Thyroid gland (tissue), 4 donors: ENCODE measurements around the gene ATE1. TPM values are rescaled to one million over a fixed set of nuclear protein-coding genes. Genes with fewer than 3 reads are reported as not detected.

Experiments
- DNase-seq, 2 donors: peaks; one replicate each; pipeline ENCODE4 v3.0.0-alpha.2; 2019
- H3K27ac ChIP-seq, 3 donors: fragments of 200-600 bp; sonication (generic); 1 replicate in 2 of 3; 2 replicates in 1 of 3; pipeline ENCODE4 v1.5.1; 2016 to 2019; ENCODE audit warnings: mild to moderate bottlenecking in 1 of 3, moderate library complexity in 1 of 3
- H3K27me3 ChIP-seq: fragments of 200-600 bp; sonication (generic); one replicate; pipeline ENCODE4 v1.5.1; 2019
- H3K36me3 ChIP-seq, 2 donors: fragments of 200-600 bp; sonication (generic); one replicate each; pipeline ENCODE4 v1.5.1; 2016 to 2019
- H3K4me1 ChIP-seq, 2 donors: fragments of 200-600 bp; sonication (generic); one replicate each; pipeline ENCODE4 v1.5.1; 2017 to 2019
- H3K4me3 ChIP-seq, 3 donors: fragments of 200-600 bp; sonication (generic); replicated peaks in 1 of 3; 1 replicate in 2 of 3; 2 replicates in 1 of 3; pipeline ENCODE4 v1.5.1; 2016; ENCODE audit warnings: mild to moderate bottlenecking in 1 of 3
- H3K9me3 ChIP-seq: fragments of 200-600 bp; sonication (generic); one replicate; pipeline ENCODE4 v1.5.1; 2017
- POLR2A ChIP-seq, 2 donors: fragments of 450-650 bp; IDR thresholded peaks; one replicate each; pipeline ENCODE4 v1.6.1; 2017; ENCODE audit warnings: antibody characterized with exemption in 2 of 2, mild to moderate bottlenecking in 2 of 2, moderate library complexity in 1 of 2
- WGBS, 2 donors: methylation state at CpG; one replicate each; pipeline ENCODE4 v1.1.5; 2017; 5-methylcytosine and 5-hydroxymethylcytosine counted together
- intact Hi-C: fragments of 100-400 bp; cut with DNase I; formaldehyde crosslinking; loops from one replicate; pipeline ENCODE4 v1.15.1; 2023
- total RNA-seq, 4 donors: library from RNA; depleted of rRNA; stranded (reverse); fragments of >200 nt; gene quantifications; one replicate each; pipeline ENCODE4 v1.2.3, GENCODE V29; 2016
- TF ChIP-seq, protein P1 (sequence below), 6 experiments: fragments of 200-600 bp in 3 of 6; fragments of 450-650 bp in 3 of 6; sonication (generic) in 3 of 6; IDR thresholded peaks; one replicate each; pipeline ENCODE4 v1.5.1; 2016 to 2019; ENCODE audit warnings: antibody characterized with exemption in 6 of 6, mild to moderate bottlenecking in 2 of 6, inconsistent platforms in 1 of 6, moderate library complexity in 1 of 6

Gene ATE1
- total RNA-seq, 4 donors from 2014 or later, result 47.3 to 66.0 (median 58.0) TPM

DNA sequence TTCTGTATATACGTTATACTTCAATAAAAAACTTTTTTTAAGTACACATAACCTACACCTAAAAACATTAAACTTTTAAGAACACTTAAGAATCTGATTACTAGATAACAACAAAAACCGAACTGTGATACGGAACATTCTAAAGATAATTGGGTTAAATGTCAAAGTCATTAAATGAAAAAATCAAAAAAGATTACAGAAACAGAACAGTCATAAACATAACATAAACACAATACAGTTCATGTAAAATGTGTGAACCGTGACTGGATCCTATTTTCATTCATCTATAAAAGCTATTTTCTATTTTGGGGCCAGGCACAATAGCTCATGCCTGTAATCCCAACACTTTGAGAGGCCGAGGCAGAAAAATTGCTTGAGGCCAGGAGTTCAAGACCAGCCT, 38.6 kb downstream of the ATE1 start:
- no peak for DNase-seq
- intact Hi-C loops, result loop anchor here (10.0 kb wide), 1 partner anchor 64 kb away; no protein-coding TSS in a partner anchor
- H3K27me3 ChIP-seq, result no peaks in the 10 kb centered on the region
- no peaks in the 10 kb centered on the region for H3K4me1 ChIP-seq
- 82 to 96% methylated on average over 5 of the region's 5 CpGs for WGBS, 2 donors
- no peaks in the 10 kb centered on the region for H3K9me3 ChIP-seq
- H3K4me3 ChIP-seq, result no peak overlapping the region
- H3K36me3 ChIP-seq, result no peaks in the 10 kb centered on the region
- TF ChIP-seq, protein P1, sequence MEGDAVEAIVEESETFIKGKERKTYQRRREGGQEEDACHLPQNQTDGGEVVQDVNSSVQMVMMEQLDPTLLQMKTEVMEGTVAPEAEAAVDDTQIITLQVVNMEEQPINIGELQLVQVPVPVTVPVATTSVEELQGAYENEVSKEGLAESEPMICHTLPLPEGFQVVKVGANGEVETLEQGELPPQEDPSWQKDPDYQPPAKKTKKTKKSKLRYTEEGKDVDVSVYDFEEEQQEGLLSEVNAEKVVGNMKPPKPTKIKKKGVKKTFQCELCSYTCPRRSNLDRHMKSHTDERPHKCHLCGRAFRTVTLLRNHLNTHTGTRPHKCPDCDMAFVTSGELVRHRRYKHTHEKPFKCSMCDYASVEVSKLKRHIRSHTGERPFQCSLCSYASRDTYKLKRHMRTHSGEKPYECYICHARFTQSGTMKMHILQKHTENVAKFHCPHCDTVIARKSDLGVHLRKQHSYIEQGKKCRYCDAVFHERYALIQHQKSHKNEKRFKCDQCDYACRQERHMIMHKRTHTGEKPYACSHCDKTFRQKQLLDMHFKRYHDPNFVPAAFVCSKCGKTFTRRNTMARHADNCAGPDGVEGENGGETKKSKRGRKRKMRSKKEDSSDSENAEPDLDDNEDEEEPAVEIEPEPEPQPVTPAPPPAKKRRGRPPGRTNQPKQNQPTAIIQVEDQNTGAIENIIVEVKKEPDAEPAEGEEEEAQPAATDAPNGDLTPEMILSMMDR (IDR thresholded peaks at IDR 0.05), result no peak
- no peak for TF ChIP-seq POLR2A (IDR thresholded peaks at IDR 0.05)
- no peak overlapping the region for H3K27ac ChIP-seq

DNA sequence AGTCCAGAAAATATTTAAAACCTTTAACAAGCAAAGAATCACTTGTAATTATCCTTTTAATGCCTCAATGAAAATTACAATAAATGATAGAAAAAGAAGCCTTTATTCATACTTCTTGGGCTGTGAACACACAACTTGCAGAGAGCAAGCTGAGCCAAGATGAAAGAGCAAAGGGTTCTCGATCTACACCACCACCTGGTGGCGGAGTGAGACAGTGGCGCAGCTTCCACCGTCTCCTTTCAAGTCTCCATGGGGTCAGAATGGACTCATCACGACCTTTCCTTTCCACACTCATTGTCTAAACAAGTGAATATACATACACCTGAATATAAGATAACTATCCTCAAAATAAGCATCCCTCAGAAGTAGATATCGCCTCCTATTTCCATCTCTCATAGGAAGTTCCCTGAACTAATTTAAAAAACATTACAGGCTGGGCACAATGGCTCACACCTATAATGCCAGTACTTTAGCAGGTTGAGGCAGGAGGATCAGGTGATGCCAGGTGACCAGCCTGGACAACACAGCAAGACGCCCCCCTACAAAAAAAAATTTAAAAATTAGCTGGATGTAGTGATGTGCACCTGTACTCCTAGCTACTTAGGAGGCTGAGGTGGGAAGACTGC, 40.7 kb downstream of the ATE1 start:
- Histone ChIP-seq H3K27ac (no peak overlapping the region), H3K27me3 (no peaks in the 10 kb centered on the region), H3K4me1 (no peaks in the 10 kb centered on the region), H3K36me3 (no peaks in the 10 kb centered on the region), H3K4me3 (no peak overlapping the region), H3K9me3 (no peaks in the 10 kb centered on the region)
- TF ChIP-seq, protein P1 (IDR thresholded peaks at IDR 0.05), result peak; percentile 42 to 83 (median 76)
- TF ChIP-seq POLR2A (IDR thresholded peaks at IDR 0.05), result no peak
- WGBS, 2 donors, result 32 to 42% methylated on average over 7 of the region's 7 CpGs
- DNase-seq, result peak; percentile 59 to 70
- intact Hi-C loops, result loop anchor here (10.0 kb wide), 1 partner anchor 62 kb away; no protein-coding TSS in a partner anchor

DNA sequence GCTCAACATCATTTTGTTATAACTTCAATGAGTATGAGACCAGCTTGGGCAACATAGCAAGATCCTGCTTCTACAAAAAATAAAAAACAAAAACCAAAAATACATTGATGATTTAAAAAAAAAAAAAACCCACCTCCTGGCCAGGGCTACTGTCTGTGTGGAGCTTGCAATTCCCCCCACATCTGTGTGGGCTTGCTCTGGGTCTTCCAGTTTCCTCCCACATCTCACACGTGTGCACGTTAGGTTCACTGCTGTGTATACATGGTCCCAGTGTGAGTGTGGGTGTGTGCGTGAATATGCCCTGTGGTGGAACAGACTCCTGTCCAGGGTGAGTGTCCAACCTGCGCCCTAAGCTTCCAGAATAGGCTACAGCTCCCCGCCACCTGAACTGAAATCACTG, 41.6 kb downstream of the ATE1 start:
- WGBS, 2 donors, result 94 to 97% methylated on average over 5 of the region's 5 CpGs
- TF ChIP-seq, protein P1 (IDR thresholded peaks at IDR 0.05), result no peak
- no peak for TF ChIP-seq POLR2A (IDR thresholded peaks at IDR 0.05)
- H3K27ac ChIP-seq, result no peak overlapping the region
- H3K4me3 ChIP-seq, result no peak overlapping the region
- no peaks in the 10 kb centered on the region for H3K36me3 ChIP-seq
- H3K9me3 ChIP-seq, result no peaks in the 10 kb centered on the region
- H3K4me1 ChIP-seq, result peaks cover 7% of the 10 kb centered on the region in 2 donors
- no peak for DNase-seq
- intact Hi-C loops, result loop anchor here (10.0 kb wide), 1 partner anchor 61 kb away; no protein-coding TSS in a partner anchor
- no peaks in the 10 kb centered on the region for H3K27me3 ChIP-seq

DNA sequence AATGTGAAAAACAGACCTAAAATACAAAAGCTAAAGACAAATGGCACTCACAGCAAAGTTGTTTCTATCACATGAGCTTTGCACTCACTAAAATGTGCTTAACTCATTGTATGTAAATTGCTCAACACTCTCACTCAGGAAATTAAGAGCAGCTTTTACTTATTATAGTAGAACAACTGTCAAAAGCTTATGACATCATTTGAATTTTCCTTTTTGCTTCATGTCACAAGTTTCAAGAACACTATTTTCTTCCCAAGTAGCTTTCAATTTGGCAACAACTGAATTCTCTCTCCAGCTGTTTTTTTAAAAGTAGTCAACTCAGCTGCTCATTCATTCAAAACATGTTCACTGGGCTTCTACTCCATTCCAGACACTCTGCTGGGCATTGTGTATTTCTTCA, 46.9 kb downstream of the ATE1 start:
- no peak overlapping the region for H3K4me3 ChIP-seq
- H3K36me3 ChIP-seq, result no peaks in the 10 kb centered on the region
- intact Hi-C loops, result loop anchor here (10.0 kb wide), 1 partner anchor 56 kb away; no protein-coding TSS in a partner anchor
- DNase-seq, result no peak
- TF ChIP-seq, protein P1 (IDR thresholded peaks at IDR 0.05), result no peak
- TF ChIP-seq POLR2A (IDR thresholded peaks at IDR 0.05), result no peak
- no peaks in the 10 kb centered on the region for H3K27me3 ChIP-seq
- no peaks in the 10 kb centered on the region for H3K9me3 ChIP-seq
- H3K27ac ChIP-seq, result peak overlapping the region; percentile 11 to 83 (median 43)
- H3K4me1 ChIP-seq, result peaks cover 8 to 13% of the 10 kb centered on the region in 2 donors

DNA sequence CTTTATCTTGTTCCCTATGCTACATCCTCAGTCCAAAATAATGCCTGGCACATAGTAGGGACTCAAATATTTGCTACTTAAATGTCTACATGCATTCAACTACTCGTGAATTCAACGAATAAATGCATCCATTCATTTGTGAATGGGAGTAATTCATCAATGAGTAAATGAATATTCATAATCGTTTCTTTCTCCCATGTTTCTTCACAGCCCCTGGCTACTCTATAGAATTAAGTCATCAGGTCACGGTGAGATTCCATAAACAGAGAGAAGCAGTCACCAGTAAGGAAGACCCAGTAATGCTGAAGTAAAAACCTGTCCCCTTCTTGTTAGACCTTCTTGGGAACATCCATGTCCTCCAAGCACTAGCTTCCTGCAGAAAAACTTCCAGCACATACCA, 48.4 kb downstream of the ATE1 start:
- H3K36me3 ChIP-seq, result no peaks in the 10 kb centered on the region
- 95 to 98% methylated on average over 4 of the region's 4 CpGs for WGBS, 2 donors
- no peak overlapping the region for H3K27ac ChIP-seq
- peaks cover 8 to 13% of the 10 kb centered on the region in 2 donors for H3K4me1 ChIP-seq
- H3K4me3 ChIP-seq, result no peak overlapping the region
- DNase-seq, result no peak
- TF ChIP-seq POLR2A (IDR thresholded peaks at IDR 0.05), result no peak
- TF ChIP-seq, protein P1 (IDR thresholded peaks at IDR 0.05), result no peak
- no peaks in the 10 kb centered on the region for H3K27me3 ChIP-seq
- intact Hi-C loops, result no loop called here
- H3K9me3 ChIP-seq, result no peaks in the 10 kb centered on the region
